Testis (tissue), 3 donors: ENCODE data around the gene RNF182. TPM values are rescaled to one million over a fixed set of nuclear protein-coding genes. Genes with fewer than 3 reads are reported as not detected.

Experiments used
- DNase-seq: peaks from one replicate; pipeline ENCODE4 v3.0.0-alpha.2; 2019
- H3K27ac ChIP-seq, 2 donors: fragments of 200-600 bp; sonication (generic); one replicate each; pipeline ENCODE4 v1.5.1; 2019
- H3K27me3 ChIP-seq: fragments of 200-600 bp; sonication (generic); one replicate; pipeline ENCODE4 v1.5.1; 2019
- H3K36me3 ChIP-seq: fragments of 200-600 bp; sonication (generic); one replicate; pipeline ENCODE4 v1.5.1; 2017; ENCODE audit warnings: low read depth; ENCODE audit errors: missing control alignments
- H3K4me1 ChIP-seq: fragments of 200-600 bp; sonication (generic); one replicate; pipeline ENCODE4 v1.5.1; 2019
- H3K4me3 ChIP-seq, 2 donors: fragments of 200-600 bp; sonication (generic); one replicate each; pipeline ENCODE4 v1.5.1; 2017 to 2019
- H3K9me3 ChIP-seq: fragments of 200-600 bp; sonication (generic); one replicate; pipeline ENCODE4 v1.5.1; 2017
- POLR2A ChIP-seq: fragments of 450-650 bp; IDR thresholded peaks from one replicate; pipeline ENCODE4 v1.6.1; 2017; ENCODE audit warnings: antibody characterized with exemption, mild to moderate bottlenecking, moderate library complexity
- WGBS, 2 donors: methylation state at CpG; one replicate each; pipeline ENCODE4 v1.1.5; 2018; 5-methylcytosine and 5-hydroxymethylcytosine counted together
- intact Hi-C: fragments of 100-400 bp; cut with DNase I; formaldehyde crosslinking; loops from one replicate; pipeline ENCODE4 v1.15.1; 2023; ENCODE audit warnings: low total_unique reads
- polyA plus RNA-seq: library from polyadenylated mRNA; stranded (reverse); fragments of 350-450 nt; fragmentation: Illumina TruSeq; extraction: RNeasy Lipid Tissue Mini Kit (QIAGEN cat#74804); gene quantifications from one replicate; pipeline ENCODE4 v1.2.3, GENCODE V29; 2014; ENCODE audit warnings: low read depth, low replicate concordance; ENCODE audit not compliant: insufficient read depth
- total RNA-seq, 2 donors: library from RNA; depleted of rRNA; stranded (reverse); fragments of >200 nt; gene quantifications; one replicate each; pipeline ENCODE4 v1.2.3, GENCODE V29; 2016
- TF ChIP-seq, protein P1 (sequence below), 3 experiments: fragments of 450-650 bp in 2 of 3; fragments of 200-600 bp in 1 of 3; sonication (generic) in 1 of 3; IDR thresholded peaks; one replicate each; pipeline ENCODE4 v1.5.1; 2016 to 2019; ENCODE audit warnings: antibody characterized with exemption in 3 of 3, mild to moderate bottlenecking in 2 of 3, moderate library complexity in 1 of 3

Gene RNF182
- total and polyA plus RNA-seq, 3 donors from 2014 or later: 5.8 to 7.2 (median 6.8) TPM

DNA sequence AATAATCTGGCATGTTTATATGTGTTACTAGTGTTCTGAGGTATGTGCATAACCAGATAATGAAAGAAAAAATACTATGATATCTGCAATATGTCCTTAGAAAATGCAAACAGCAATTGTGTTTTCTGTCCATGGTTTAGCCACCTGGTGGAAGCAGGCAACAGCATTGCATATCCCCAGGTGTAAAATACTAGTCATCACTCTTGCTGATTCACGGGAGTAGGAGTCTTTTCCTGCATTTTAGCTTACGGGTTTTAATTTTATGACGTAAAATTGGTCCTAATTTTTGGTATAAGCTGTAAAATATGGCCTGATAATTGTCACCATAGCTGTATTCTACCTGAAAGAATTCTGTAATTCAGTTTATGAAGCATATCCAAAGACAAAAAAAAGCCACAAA is 2.5 kb downstream of the RNF182 start:
- TF ChIP-seq, protein P1, sequence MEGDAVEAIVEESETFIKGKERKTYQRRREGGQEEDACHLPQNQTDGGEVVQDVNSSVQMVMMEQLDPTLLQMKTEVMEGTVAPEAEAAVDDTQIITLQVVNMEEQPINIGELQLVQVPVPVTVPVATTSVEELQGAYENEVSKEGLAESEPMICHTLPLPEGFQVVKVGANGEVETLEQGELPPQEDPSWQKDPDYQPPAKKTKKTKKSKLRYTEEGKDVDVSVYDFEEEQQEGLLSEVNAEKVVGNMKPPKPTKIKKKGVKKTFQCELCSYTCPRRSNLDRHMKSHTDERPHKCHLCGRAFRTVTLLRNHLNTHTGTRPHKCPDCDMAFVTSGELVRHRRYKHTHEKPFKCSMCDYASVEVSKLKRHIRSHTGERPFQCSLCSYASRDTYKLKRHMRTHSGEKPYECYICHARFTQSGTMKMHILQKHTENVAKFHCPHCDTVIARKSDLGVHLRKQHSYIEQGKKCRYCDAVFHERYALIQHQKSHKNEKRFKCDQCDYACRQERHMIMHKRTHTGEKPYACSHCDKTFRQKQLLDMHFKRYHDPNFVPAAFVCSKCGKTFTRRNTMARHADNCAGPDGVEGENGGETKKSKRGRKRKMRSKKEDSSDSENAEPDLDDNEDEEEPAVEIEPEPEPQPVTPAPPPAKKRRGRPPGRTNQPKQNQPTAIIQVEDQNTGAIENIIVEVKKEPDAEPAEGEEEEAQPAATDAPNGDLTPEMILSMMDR (IDR thresholded peaks at IDR 0.05): no peak
- TF ChIP-seq POLR2A: no peak
- H3K4me3 ChIP-seq: no peak overlapping the region
- DNase-seq: no peak
- intact Hi-C loops: no loop called here
- no peak overlapping the region for H3K27ac ChIP-seq
- 68 to 84% methylated on average over 3 of the region's 3 CpGs for WGBS, 2 donors
- H3K27me3 ChIP-seq: no peaks in the 10 kb centered on the region
- H3K4me1 ChIP-seq: peaks cover 6% of the 10 kb centered on the region
- no peaks in the 10 kb centered on the region for H3K36me3 ChIP-seq
- no peaks in the 10 kb centered on the region for H3K9me3 ChIP-seq

DNA sequence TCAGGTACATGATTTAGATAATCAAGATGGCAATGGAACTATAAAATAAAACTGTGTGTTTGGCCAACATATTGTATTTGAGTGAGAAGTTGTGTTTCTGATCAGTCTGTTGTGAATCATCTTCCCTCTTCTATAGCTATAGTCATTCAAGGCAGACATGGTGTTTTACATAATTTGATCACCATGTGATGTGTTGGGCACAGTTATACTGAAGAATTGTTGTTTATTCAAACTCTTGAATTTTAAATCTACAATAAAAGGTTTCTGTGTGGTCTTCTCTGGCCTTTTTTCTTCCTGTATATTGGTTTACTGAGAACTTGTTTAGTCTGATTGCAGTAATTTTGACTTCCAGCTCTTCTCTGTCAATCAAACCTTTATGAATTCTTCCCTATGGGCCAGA is 4.4 kb downstream of the RNF182 start:
- intact Hi-C loops: no loop called here
- no peak for DNase-seq
- Histone ChIP-seq H3K9me3 (no peaks in the 10 kb centered on the region), H3K4me3 (no peak overlapping the region), H3K36me3 (no peaks in the 10 kb centered on the region), H3K27ac (no peak overlapping the region), H3K27me3 (no peaks in the 10 kb centered on the region), H3K4me1 (peaks cover 4% of the 10 kb centered on the region)
- no peak for TF ChIP-seq POLR2A
- TF ChIP-seq, protein P1 (IDR thresholded peaks at IDR 0.05): no peak

DNA sequence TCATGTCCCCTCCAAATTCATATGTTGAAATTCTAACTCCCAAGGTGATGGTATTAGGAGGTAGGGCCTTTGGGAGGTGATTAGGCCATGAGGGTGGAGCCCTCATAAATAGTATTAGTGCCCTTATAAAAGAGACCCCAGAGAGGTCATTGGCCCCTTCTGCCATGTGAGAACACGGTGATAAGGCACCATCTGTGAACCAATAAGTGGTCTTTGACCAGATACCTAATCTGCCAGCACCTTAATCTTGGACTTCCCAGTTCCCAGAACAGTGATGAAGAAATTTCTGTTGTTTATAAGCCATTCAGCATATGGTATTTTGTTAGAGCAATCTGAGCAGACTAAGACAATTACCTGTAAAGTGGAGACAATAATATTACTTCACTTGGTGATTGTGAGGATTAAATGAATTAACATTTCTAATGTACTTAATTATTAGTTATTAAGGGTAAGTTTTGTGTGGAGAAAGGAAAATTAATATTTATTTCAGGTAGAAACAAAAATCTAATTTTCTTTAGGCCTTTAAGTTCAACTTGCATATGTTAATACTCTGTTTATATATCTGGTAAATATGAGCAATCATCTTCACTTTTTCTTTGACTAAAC is 7.1 kb downstream of the RNF182 start:
- Histone ChIP-seq H3K36me3 (no peaks in the 10 kb centered on the region), H3K4me1 (no peaks in the 10 kb centered on the region), H3K27me3 (no peaks in the 10 kb centered on the region), H3K9me3 (no peaks in the 10 kb centered on the region), H3K4me3 (no peak overlapping the region), H3K27ac (no peak overlapping the region)
- TF ChIP-seq, protein P1 (IDR thresholded peaks at IDR 0.05): no peak
- no peak for TF ChIP-seq POLR2A
- DNase-seq: no peak
- WGBS, 2 donors: 82 to 90% methylated on average over 1 of the region's 1 CpG
- intact Hi-C loops: no loop called here

DNA sequence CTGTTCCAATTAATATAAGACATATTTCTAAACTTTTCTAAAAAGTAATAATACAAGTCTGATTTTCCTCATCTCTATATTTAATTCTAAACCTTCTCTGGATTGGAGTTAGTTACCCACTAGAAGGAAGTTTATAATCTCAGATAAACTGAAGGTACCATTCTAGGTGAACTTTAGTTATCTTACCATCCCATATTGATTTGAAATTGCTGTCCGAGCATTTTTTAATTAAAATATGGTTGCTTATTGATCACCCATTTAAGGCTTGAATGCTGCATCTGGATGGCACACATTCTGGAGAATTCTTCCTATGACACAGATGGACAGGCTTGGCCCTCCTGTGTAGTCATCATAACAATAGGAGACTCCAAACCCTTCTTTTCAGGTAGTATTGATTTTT is 8.0 kb downstream of the RNF182 start:
- H3K27ac ChIP-seq: no peak overlapping the region
- H3K4me1 ChIP-seq: no peaks in the 10 kb centered on the region
- no peaks in the 10 kb centered on the region for H3K36me3 ChIP-seq
- intact Hi-C loops: no loop called here
- no peak overlapping the region for H3K4me3 ChIP-seq
- 93 to 96% methylated on average over 1 of the region's 1 CpG for WGBS, 2 donors
- no peak for DNase-seq
- H3K9me3 ChIP-seq: no peaks in the 10 kb centered on the region
- no peaks in the 10 kb centered on the region for H3K27me3 ChIP-seq
- no peak for TF ChIP-seq POLR2A
- TF ChIP-seq, protein P1 (IDR thresholded peaks at IDR 0.05): no peak

DNA sequence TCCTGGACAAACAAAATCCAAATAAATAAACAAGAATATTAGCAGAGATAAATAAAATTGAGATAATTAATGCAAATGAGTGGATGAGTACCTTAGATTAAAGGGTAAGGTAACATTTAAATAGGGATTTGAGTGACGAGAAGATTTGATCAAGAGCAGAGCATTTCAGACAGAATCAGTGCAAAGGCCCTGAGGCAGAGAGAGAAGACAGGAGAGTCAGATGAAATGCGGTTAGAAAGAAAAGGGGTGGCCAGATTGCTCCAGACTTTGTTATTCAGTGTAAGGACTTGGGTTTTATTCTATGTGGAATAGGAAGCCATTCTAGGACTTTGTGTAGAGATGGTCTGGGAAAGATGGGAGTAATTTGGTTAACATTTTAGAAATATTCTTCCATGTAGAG is 10.0 kb downstream of the RNF182 start:
- 96% methylated on average over 2 of the region's 2 CpGs for WGBS, 2 donors
- H3K9me3 ChIP-seq: no peaks in the 10 kb centered on the region
- H3K4me3 ChIP-seq: no peak overlapping the region
- H3K4me1 ChIP-seq: no peaks in the 10 kb centered on the region
- DNase-seq: no peak
- H3K27me3 ChIP-seq: no peaks in the 10 kb centered on the region
- TF ChIP-seq, protein P1 (IDR thresholded peaks at IDR 0.05): no peak
- intact Hi-C loops: no loop called here
- H3K36me3 ChIP-seq: no peaks in the 10 kb centered on the region
- H3K27ac ChIP-seq: no peak overlapping the region
